ENCODE measurements around the gene CDX2.

DNA sequence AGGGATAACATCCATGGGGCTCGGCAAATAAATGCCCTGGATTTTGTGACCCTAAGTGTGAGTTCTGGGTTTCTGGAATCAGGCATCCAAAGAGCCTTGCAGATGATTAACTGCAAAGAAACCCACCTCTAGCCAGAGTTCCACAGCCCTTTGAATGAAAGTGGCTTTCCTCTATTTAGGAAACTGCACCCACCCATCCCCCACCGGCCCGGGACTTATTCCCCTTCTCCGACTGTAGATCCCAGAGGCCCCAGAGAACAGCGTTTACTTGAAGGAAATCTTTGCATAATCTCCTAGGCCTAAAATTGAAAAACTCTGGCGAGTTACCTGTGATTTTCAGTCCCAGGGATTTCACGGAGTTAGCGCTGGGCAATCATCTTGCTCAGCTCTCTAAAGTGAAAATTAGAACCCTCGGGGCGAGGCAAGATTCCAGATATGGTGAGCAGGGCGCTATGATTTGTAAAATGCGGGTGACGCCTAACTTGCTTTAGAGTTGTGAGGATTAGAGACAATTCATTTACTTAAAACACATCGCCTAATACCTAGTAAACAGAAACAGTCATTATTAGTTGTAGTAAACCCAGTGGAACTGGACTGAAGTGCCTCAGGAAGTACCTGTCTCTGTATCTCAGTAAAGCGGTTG, 10.0 kb upstream of the CDX2 start:
- TF ChIP-seq, protein P1, sequence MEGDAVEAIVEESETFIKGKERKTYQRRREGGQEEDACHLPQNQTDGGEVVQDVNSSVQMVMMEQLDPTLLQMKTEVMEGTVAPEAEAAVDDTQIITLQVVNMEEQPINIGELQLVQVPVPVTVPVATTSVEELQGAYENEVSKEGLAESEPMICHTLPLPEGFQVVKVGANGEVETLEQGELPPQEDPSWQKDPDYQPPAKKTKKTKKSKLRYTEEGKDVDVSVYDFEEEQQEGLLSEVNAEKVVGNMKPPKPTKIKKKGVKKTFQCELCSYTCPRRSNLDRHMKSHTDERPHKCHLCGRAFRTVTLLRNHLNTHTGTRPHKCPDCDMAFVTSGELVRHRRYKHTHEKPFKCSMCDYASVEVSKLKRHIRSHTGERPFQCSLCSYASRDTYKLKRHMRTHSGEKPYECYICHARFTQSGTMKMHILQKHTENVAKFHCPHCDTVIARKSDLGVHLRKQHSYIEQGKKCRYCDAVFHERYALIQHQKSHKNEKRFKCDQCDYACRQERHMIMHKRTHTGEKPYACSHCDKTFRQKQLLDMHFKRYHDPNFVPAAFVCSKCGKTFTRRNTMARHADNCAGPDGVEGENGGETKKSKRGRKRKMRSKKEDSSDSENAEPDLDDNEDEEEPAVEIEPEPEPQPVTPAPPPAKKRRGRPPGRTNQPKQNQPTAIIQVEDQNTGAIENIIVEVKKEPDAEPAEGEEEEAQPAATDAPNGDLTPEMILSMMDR (IDR thresholded peaks at IDR 0.05): no peak
- TF ChIP-seq EP300 (IDR thresholded peaks at IDR 0.05): no peak

Data from ovary (tissue), 3 donors.